Activated B cell treated with CpG ODN at 0.5 μM for 24 hours (primary cell): ENCODE data around the gene BTBD19. TPM values are rescaled to one million over a fixed set of nuclear protein-coding genes. Genes with fewer than 3 reads are reported as not detected.
A peak's percentile ranks its signal among the peaks of the same experiment; 100 is the strongest.
"Not testable (repeated sequence)": the region's sequence is repeated elsewhere in the genome, so short reads cannot be mapped to it uniquely, and the experiment has no call there.

Experiments
- ATAC-seq: fragments of 200-7000 bp; cut with Tn5 transposase; one replicate; pipeline ENCODE4 v1.10.0; 2021; ENCODE audit warnings: low read depth, mild to moderate bottlenecking, moderate library complexity
- CTCF ChIA-PET: fragments of 350-600 bp; sonication (Branson Sonifier 250); formaldehyde crosslinking; loops from one replicate; lab custom pipeline; 2021; ENCODE audit warnings: antibody characterized with exemption; lab: Charles Lee
- POLR2A ChIA-PET: fragments of 350-600 bp; sonication (Branson Sonifier 250); formaldehyde crosslinking; loops from one replicate; lab custom pipeline; 2021; ENCODE audit warnings: antibody characterized with exemption; lab: Charles Lee
- DNase-seq: peaks from one replicate; pipeline ENCODE4 v3.0.0; 2022
- H3K27ac Mint-ChIP-seq: one replicate; pipeline ENCODE4 v1.8.0; 2020; ENCODE audit warnings: mixed read lengths
- H3K27me3 Mint-ChIP-seq: one replicate; pipeline ENCODE4 v1.8.0; 2021; ENCODE audit warnings: mixed read lengths
- H3K36me3 Mint-ChIP-seq: one replicate; pipeline ENCODE4 v1.8.0; 2021; ENCODE audit warnings: low read depth, mixed read lengths
- H3K4me1 Mint-ChIP-seq: one replicate; pipeline ENCODE4 v1.8.0; 2021; ENCODE audit warnings: mixed read lengths
- H3K4me3 Mint-ChIP-seq: one replicate; pipeline ENCODE4 v1.8.0; 2020; ENCODE audit warnings: mild to moderate bottlenecking, mixed read lengths
- H3K9me3 Mint-ChIP-seq: one replicate; pipeline ENCODE4 v1.8.0; 2020; ENCODE audit warnings: mixed read lengths
- CTCF ChIP-seq: fragments of 200-600 bp; IDR thresholded peaks from one replicate; pipeline ENCODE4 v1.8.0; 2022; ENCODE audit warnings: antibody characterized with exemption, mild to moderate bottlenecking
- intact Hi-C: fragments of 100-400 bp; cut with micrococcal nuclease; formaldehyde crosslinking; loops from one replicate; pipeline ENCODE4 v1.15.1; 2024
- total RNA-seq: library from RNA; stranded (reverse); gene quantifications from 2 replicates; pipeline ENCODE4 v1.2.3, GENCODE V29; 2022

BTBD19 gene
- total RNA-seq, 1 donor from 2014 or later, result 27.6 TPM

- H3K9me3 Mint-ChIP-seq, result no peaks in the 10 kb centered on the region
- no peak for TF ChIP-seq CTCF
- POLR2A ChIA-PET, result interaction anchor here (0.8 to 9.4 kb wide), 26 partner anchors 7 to 779 kb away, joined by 3 to 364 read pairs (median 6); partner anchors contain the start of genes CCDC163, HECTD3, MMACHC and PLK3
- peak overlapping the region; percentile 97 for H3K27ac Mint-ChIP-seq
- no peaks in the 10 kb centered on the region for H3K27me3 Mint-ChIP-seq
- peak; percentile 62 for DNase-seq
- H3K4me1 Mint-ChIP-seq, result peaks cover 65% of the 10 kb centered on the region
- H3K36me3 Mint-ChIP-seq, result peaks cover 30% of the 10 kb centered on the region
- CTCF ChIA-PET, result interaction anchor here (0.8 to 2.3 kb wide), 12 partner anchors 8 to 200 kb away, joined by 3 to 25 read pairs (median 4); partner anchors contain the start of genes BEST4, PLK3 and RNU5D-1
- peak; percentile 62 for ATAC-seq
- H3K4me3 Mint-ChIP-seq, result peak overlapping the region; percentile 74
- intact Hi-C loops, result loop anchor here (1.0 to 10.0 kb wide), 2 partner anchors 9 to 776 kb away; partner anchors contain the start of genes NASP and PLK3
Measured at GRCh38 chr1:44808938-44809917, 905 bp downstream of the BTBD19 start.

- peak overlapping the region; percentile 97 for H3K27ac Mint-ChIP-seq
- intact Hi-C loops, result loop anchor here (1.0 kb wide), 1 partner anchor 9 kb away; no protein-coding TSS in a partner anchor
- H3K36me3 Mint-ChIP-seq, result peaks cover 26% of the 10 kb centered on the region
- H3K27me3 Mint-ChIP-seq, result no peaks in the 10 kb centered on the region
- peak; percentile 61 for DNase-seq
- peaks cover 73% of the 10 kb centered on the region for H3K4me1 Mint-ChIP-seq
- CTCF ChIA-PET, result interaction anchor here (0.8 to 2.3 kb wide), 8 partner anchors 9 to 199 kb away, joined by 3 to 25 read pairs (median 4); partner anchors contain the start of genes BEST4, PLK3 and RNU5D-1
- peak; percentile 49 for ATAC-seq
- peak overlapping the region; percentile 74 for H3K4me3 Mint-ChIP-seq
- TF ChIP-seq CTCF, result no peak
- POLR2A ChIA-PET, result interaction anchor here (0.6 to 9.4 kb wide), 23 partner anchors 8 to 877 kb away, joined by 3 to 364 read pairs (median 6); partner anchors contain the start of genes CCDC163, HECTD3, MMACHC and PLK3
- no peaks in the 10 kb centered on the region for H3K9me3 Mint-ChIP-seq
Measured at GRCh38 chr1:44810101-44810761, 1.9 kb downstream of the BTBD19 start.

- CTCF ChIA-PET, result interaction anchor here (2.3 kb wide), 1 partner anchor 8 kb away, joined by 13 read pairs; no protein-coding TSS in a partner anchor
- ATAC-seq, result not testable (repeated sequence)
- intact Hi-C loops, result loop anchor here (1.0 kb wide), 1 partner anchor 9 kb away; no protein-coding TSS in a partner anchor
Measured at GRCh38 chr1:44810762-44811105, 2.4 kb downstream of the BTBD19 start.

GRCh38 chr1:44811234-44811633 lies 2.9 kb downstream of the BTBD19 start:
- no peaks in the 10 kb centered on the region for H3K9me3 Mint-ChIP-seq
- peaks cover 23% of the 10 kb centered on the region for H3K36me3 Mint-ChIP-seq
- intact Hi-C loops, result no loop called here
- ChIA-PET POLR2A (interaction anchor here (0.6 to 9.4 kb wide), 9 partner anchors 9 to 876 kb away, joined by 3 to 364 read pairs (median 6); partner anchors contain the start of genes PLK3 and RPS8), CTCF (interaction anchor here (2.3 kb wide), 1 partner anchor 8 kb away, joined by 13 read pairs; no protein-coding TSS in a partner anchor)
- TF ChIP-seq CTCF, result no peak
- peaks cover 76% of the 10 kb centered on the region for H3K4me1 Mint-ChIP-seq
- peak overlapping the region; percentile 74 for H3K4me3 Mint-ChIP-seq
- H3K27me3 Mint-ChIP-seq, result no peaks in the 10 kb centered on the region
- DNase-seq (no peak), ATAC-seq (no peak)
- H3K27ac Mint-ChIP-seq, result peak overlapping the region; percentile 97

More at GRCh38 chr1:44810762-44811105, 2.4 kb downstream of the BTBD19 start:
- peaks cover 76% of the 10 kb centered on the region for H3K4me1 Mint-ChIP-seq
- H3K9me3 Mint-ChIP-seq, H3K27me3 Mint-ChIP-seq, DNase-seq: not testable (repeated sequence)
- H3K4me3 Mint-ChIP-seq, result peak overlapping the region; percentile 74
- H3K36me3 Mint-ChIP-seq, result peaks cover 23% of the 10 kb centered on the region
- POLR2A ChIA-PET, result interaction anchor here (0.6 to 9.4 kb wide), 9 partner anchors 9 to 877 kb away, joined by 3 to 364 read pairs (median 6); partner anchors contain the start of genes PLK3 and RPS8
- H3K27ac Mint-ChIP-seq, result peak overlapping the region; percentile 97
